HepG2 (cell line): Measurements from ENCODE around the gene METTL26. TPM values are rescaled to one million over a fixed set of nuclear protein-coding genes. Genes with fewer than 3 reads are reported as not detected.
A peak's percentile ranks its signal among the peaks of the same experiment; 100 is the strongest.

Experiments used
- ISL2 ChIP-seq: sonication (generic); formaldehyde crosslinking; IDR thresholded peaks from 2 replicates; pipeline ENCODE4 v1.5.0; 2020; ENCODE audit warnings: missing genetic modification reagents
- NFE2L1 ChIP-seq: sonication (generic); formaldehyde crosslinking; IDR thresholded peaks from 2 replicates; pipeline ENCODE4 v1.4.0; 2020; ENCODE audit warnings: missing genetic modification reagents, mild to moderate bottlenecking, borderline replicate concordance
- NFYB ChIP-seq: sonication (generic); formaldehyde crosslinking; IDR thresholded peaks from 2 replicates; pipeline ENCODE4 v1.4.0; 2020; ENCODE audit warnings: missing genetic modification reagents
- PHF20 ChIP-seq: sonication (generic); formaldehyde crosslinking; IDR thresholded peaks from 2 replicates; pipeline ENCODE4 v1.5.0; 2020; ENCODE audit warnings: mild to moderate bottlenecking, missing genetic modification reagents
- RARG ChIP-seq: sonication (generic); formaldehyde crosslinking; IDR thresholded peaks from 2 replicates; pipeline ENCODE4 v1.4.0; 2020; ENCODE audit warnings: low read depth, mild to moderate bottlenecking, missing genetic modification reagents
- SMARCE1 ChIP-seq: fragments of 450-650 bp; IDR thresholded peaks from 2 replicates; pipeline ENCODE4 v1.6.1; 2017; ENCODE audit warnings: borderline replicate concordance
- STAT5B ChIP-seq: sonication (generic); formaldehyde crosslinking; IDR thresholded peaks from 2 replicates; pipeline ENCODE4 v1.4.0; 2020; ENCODE audit warnings: missing genetic modification reagents
- ZNF274 ChIP-seq: sonication (generic); formaldehyde crosslinking; IDR thresholded peaks from 2 replicates; pipeline ENCODE4 v1.5.1; 2020; ENCODE audit warnings: mild to moderate bottlenecking, missing genetic modification reagents
- ZNF333 ChIP-seq: sonication (generic); formaldehyde crosslinking; IDR thresholded peaks from 2 replicates; pipeline ENCODE4 v1.4.0; 2020; ENCODE audit warnings: mild to moderate bottlenecking, missing genetic modification reagents, borderline replicate concordance
- ZNF432 ChIP-seq: sonication (generic); formaldehyde crosslinking; IDR thresholded peaks from 2 replicates; pipeline ENCODE4 v1.5.0; 2020; ENCODE audit warnings: missing genetic modification reagents, mild to moderate bottlenecking, borderline replicate concordance
- polyA plus RNA-seq, 8 experiments: library from polyadenylated mRNA; depleted of rRNA in 3 of 8; stranded (reverse) in 7 of 8; unstranded in 1 of 8; fragments of >200 nt; fragmentation: Illumina TruSeq in 4 of 8; extraction: Trizol in 4 of 8; gene quantifications; 2 replicates each; pipeline versions ENCODE4 v1.2.1 to v1.2.3, GENCODE V29; 2011 to 2016; ENCODE audit warnings: low read depth in 4 of 8, missing spikeins in 1 of 8, mixed read lengths in 1 of 8; ENCODE audit not compliant: insufficient read depth in 1 of 8
- total RNA-seq, 5 experiments: library from RNA; depleted of rRNA; stranded (reverse); fragments of >200 nt; fragmentation: Illumina TruSeq; extraction: Trizol; gene quantifications; 2 replicates each; pipeline ENCODE4 v1.2.3, GENCODE V29; 2016; ENCODE audit warnings: low read depth in 1 of 5
- TF ChIP-seq, protein P1 (sequence below): sonication (generic); formaldehyde crosslinking; conservative IDR thresholded peaks from 2 replicates; pipeline ENCODE4 v1.4.0; 2020; ENCODE audit warnings: mild to moderate bottlenecking, missing genetic modification reagents, moderate library complexity
- TF ChIP-seq, protein P2 (sequence below): sonication (generic); formaldehyde crosslinking; IDR thresholded peaks from 2 replicates; pipeline ENCODE4 v1.5.1; 2020; ENCODE audit warnings: mild to moderate bottlenecking, missing genetic modification reagents, moderate library complexity
- TF ChIP-seq, protein P3 (sequence below): sonication (generic); formaldehyde crosslinking; IDR thresholded peaks from 2 replicates; pipeline ENCODE4 v1.8.1; 2023; ENCODE audit warnings: mild to moderate bottlenecking, missing genetic modification reagents, borderline replicate concordance
- TF ChIP-seq, protein P4 (sequence below): sonication (generic); formaldehyde crosslinking; IDR thresholded peaks from 2 replicates; pipeline ENCODE4 v1.5.1; 2020; ENCODE audit warnings: missing genetic modification reagents, mild to moderate bottlenecking, borderline replicate concordance
- TF ChIP-seq, protein P5 (sequence below): sonication (generic); formaldehyde crosslinking; IDR thresholded peaks from 2 replicates; pipeline ENCODE4 v1.4.0; 2020; ENCODE audit warnings: mild to moderate bottlenecking, missing genetic modification reagents
- TF ChIP-seq, protein P6 (sequence below): sonication (generic); formaldehyde crosslinking; IDR thresholded peaks from 2 replicates; pipeline ENCODE4 v1.5.1; 2020; ENCODE audit warnings: missing genetic modification reagents, mild to moderate bottlenecking, borderline replicate concordance

The METTL26 gene
- total and polyA plus RNA-seq, 2 of the 13 experiments (the other 11 are each of a cell fraction or from before 2014, with no cell fraction given), result 65.5 to 70.1 TPM

DNA sequence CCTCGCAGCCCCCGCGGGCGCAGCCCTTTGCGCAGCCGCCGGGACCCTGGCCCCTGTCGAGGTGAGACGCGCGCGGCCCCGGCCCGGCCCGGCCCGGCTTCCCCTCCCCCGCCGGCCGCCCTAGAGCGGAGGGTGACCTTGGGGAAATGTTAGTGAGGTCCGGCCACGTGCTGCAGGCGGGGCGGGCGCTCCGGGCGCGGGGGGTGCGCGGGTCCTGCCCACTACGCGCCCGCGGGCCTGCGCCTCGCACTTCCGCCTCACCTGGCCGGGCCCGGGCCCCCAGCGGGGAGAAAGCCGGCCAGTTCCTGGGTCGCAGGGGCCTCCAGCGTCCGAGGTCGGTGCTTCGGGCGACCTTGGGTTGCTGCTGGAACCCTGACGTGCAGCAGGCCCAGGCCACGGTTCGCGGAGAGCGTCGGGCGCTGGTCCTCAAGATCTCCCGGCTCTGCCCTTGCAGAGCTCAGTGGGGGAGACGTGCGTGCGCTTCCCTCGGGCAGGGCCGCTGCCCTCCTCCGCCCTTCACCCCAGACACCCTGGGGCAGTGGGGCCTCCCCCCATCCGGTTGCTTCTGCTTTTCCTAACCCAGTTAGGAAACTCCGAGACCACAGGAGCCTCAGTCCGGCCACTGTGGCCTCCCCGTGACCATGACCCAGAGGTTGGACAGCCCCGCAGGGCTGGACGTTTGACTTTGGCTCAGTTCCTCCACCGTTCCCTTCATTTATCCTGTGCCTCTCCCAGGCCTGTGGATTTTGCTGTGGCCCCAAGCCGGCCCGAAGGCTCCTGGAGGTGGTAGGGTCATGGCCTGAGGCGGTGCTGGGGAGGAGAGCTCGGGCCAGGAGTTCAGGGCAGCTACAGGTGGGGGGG lies 6.3 kb upstream of the METTL26 start (continued):
- TF ChIP-seq, protein P1, sequence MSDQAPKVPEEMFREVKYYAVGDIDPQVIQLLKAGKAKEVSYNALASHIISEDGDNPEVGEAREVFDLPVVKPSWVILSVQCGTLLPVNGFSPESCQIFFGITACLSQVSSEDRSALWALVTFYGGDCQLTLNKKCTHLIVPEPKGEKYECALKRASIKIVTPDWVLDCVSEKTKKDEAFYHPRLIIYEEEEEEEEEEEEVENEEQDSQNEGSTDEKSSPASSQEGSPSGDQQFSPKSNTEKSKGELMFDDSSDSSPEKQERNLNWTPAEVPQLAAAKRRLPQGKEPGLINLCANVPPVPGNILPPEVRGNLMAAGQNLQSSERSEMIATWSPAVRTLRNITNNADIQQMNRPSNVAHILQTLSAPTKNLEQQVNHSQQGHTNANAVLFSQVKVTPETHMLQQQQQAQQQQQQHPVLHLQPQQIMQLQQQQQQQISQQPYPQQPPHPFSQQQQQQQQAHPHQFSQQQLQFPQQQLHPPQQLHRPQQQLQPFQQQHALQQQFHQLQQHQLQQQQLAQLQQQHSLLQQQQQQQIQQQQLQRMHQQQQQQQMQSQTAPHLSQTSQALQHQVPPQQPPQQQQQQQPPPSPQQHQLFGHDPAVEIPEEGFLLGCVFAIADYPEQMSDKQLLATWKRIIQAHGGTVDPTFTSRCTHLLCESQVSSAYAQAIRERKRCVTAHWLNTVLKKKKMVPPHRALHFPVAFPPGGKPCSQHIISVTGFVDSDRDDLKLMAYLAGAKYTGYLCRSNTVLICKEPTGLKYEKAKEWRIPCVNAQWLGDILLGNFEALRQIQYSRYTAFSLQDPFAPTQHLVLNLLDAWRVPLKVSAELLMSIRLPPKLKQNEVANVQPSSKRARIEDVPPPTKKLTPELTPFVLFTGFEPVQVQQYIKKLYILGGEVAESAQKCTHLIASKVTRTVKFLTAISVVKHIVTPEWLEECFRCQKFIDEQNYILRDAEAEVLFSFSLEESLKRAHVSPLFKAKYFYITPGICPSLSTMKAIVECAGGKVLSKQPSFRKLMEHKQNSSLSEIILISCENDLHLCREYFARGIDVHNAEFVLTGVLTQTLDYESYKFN, result peak; percentile 55
- TF ChIP-seq ZNF333, result no peak
- no peak for TF ChIP-seq RARG
- TF ChIP-seq ISL2, result no peak
- no peak for TF ChIP-seq ZNF432 (CRISPR knock-in tag)
- no peak for TF ChIP-seq SMARCE1
- TF ChIP-seq, protein P2, sequence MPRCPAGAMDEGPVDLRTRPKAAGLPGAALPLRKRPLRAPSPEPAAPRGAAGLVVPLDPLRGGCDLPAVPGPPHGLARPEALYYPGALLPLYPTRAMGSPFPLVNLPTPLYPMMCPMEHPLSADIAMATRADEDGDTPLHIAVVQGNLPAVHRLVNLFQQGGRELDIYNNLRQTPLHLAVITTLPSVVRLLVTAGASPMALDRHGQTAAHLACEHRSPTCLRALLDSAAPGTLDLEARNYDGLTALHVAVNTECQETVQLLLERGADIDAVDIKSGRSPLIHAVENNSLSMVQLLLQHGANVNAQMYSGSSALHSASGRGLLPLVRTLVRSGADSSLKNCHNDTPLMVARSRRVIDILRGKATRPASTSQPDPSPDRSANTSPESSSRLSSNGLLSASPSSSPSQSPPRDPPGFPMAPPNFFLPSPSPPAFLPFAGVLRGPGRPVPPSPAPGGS (CRISPR knock-in tag), result no peak
- no peak for TF ChIP-seq NFE2L1 (CRISPR knock-in tag)
- TF ChIP-seq, protein P3, sequence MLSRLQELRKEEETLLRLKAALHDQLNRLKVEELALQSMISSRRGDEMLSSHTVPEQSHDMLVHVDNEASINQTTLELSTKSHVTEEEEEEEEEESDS (CRISPR knock-in tag), result no peak
- TF ChIP-seq ZNF274, result no peak; the same call in 1 of the 2 replicates
- TF ChIP-seq, protein P4, sequence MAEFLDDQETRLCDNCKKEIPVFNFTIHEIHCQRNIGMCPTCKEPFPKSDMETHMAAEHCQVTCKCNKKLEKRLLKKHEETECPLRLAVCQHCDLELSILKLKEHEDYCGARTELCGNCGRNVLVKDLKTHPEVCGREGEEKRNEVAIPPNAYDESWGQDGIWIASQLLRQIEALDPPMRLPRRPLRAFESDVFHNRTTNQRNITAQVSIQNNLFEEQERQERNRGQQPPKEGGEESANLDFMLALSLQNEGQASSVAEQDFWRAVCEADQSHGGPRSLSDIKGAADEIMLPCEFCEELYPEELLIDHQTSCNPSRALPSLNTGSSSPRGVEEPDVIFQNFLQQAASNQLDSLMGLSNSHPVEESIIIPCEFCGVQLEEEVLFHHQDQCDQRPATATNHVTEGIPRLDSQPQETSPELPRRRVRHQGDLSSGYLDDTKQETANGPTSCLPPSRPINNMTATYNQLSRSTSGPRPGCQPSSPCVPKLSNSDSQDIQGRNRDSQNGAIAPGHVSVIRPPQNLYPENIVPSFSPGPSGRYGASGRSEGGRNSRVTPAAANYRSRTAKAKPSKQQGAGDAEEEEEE (CRISPR knock-in tag), result no peak
- TF ChIP-seq, protein P5, sequence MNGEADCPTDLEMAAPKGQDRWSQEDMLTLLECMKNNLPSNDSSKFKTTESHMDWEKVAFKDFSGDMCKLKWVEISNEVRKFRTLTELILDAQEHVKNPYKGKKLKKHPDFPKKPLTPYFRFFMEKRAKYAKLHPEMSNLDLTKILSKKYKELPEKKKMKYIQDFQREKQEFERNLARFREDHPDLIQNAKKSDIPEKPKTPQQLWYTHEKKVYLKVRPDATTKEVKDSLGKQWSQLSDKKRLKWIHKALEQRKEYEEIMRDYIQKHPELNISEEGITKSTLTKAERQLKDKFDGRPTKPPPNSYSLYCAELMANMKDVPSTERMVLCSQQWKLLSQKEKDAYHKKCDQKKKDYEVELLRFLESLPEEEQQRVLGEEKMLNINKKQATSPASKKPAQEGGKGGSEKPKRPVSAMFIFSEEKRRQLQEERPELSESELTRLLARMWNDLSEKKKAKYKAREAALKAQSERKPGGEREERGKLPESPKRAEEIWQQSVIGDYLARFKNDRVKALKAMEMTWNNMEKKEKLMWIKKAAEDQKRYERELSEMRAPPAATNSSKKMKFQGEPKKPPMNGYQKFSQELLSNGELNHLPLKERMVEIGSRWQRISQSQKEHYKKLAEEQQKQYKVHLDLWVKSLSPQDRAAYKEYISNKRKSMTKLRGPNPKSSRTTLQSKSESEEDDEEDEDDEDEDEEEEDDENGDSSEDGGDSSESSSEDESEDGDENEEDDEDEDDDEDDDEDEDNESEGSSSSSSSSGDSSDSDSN (CRISPR knock-in tag), result peak; percentile 89
- TF ChIP-seq NFYB (CRISPR knock-in tag), result no peak
- peak; percentile 76; the same call in 1 of the 2 replicates for TF ChIP-seq STAT5B
- TF ChIP-seq, protein P6, sequence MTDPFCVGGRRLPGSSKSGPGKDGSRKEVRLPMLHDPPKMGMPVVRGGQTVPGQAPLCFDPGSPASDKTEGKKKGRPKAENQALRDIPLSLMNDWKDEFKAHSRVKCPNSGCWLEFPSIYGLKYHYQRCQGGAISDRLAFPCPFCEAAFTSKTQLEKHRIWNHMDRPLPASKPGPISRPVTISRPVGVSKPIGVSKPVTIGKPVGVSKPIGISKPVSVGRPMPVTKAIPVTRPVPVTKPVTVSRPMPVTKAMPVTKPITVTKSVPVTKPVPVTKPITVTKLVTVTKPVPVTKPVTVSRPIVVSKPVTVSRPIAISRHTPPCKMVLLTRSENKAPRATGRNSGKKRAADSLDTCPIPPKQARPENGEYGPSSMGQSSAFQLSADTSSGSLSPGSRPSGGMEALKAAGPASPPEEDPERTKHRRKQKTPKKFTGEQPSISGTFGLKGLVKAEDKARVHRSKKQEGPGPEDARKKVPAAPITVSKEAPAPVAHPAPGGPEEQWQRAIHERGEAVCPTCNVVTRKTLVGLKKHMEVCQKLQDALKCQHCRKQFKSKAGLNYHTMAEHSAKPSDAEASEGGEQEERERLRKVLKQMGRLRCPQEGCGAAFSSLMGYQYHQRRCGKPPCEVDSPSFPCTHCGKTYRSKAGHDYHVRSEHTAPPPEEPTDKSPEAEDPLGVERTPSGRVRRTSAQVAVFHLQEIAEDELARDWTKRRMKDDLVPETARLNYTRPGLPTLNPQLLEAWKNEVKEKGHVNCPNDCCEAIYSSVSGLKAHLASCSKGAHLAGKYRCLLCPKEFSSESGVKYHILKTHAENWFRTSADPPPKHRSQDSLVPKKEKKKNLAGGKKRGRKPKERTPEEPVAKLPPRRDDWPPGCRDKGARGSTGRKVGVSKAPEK (CRISPR knock-in tag), result no peak
- TF ChIP-seq PHF20 (CRISPR knock-in tag), result peak; percentile 68
